SK-N-SH treated with all-trans-retinoic acid at 6 μM for 48 hours (cell line): ENCODE measurements around the gene NOXA1.

ENCODE experiments used
- ARNTL ChIP-seq: fragments of 450-650 bp; formaldehyde crosslinking; IDR thresholded peaks from 2 replicates; pipeline ENCODE4 v1.5.0; 2020; ENCODE audit warnings: low read depth, mild to moderate bottlenecking, moderate library complexity, borderline replicate concordance
- BACH2 ChIP-seq: fragments of 250-450 bp; sonication (Bioruptor Pico); IDR thresholded peaks from 2 replicates; pipeline ENCODE4 v1.9.0; 2021; ENCODE audit warnings: mild to moderate bottlenecking, borderline replicate concordance
- CSDC2 ChIP-seq: fragments of 250-450 bp; sonication (Bioruptor Pico); IDR thresholded peaks from 2 replicates; pipeline ENCODE4 v1.5.0; 2020; ENCODE audit warnings: mild to moderate bottlenecking, moderate library complexity
- OSR1 ChIP-seq: fragments of 250-450 bp; sonication (Bioruptor Pico); IDR thresholded peaks from 2 replicates; pipeline ENCODE4 v1.8.0; 2022; ENCODE audit warnings: moderate library complexity, mild to moderate bottlenecking, inconsistent platforms
- PPARA ChIP-seq: fragments of 250-450 bp; sonication (Bioruptor Pico); IDR thresholded peaks from 2 replicates; pipeline ENCODE4 v1.5.0; 2020; ENCODE audit warnings: mild to moderate bottlenecking, borderline replicate concordance
- RARB ChIP-seq: fragments of 250-450 bp; sonication (Bioruptor Pico); IDR thresholded peaks from 2 replicates; pipeline ENCODE4 v1.8.0; 2021; ENCODE audit warnings: mild to moderate bottlenecking, moderate library complexity
- TCF4 ChIP-seq: fragments of 250-450 bp; sonication (Bioruptor Pico); IDR thresholded peaks from 2 replicates; pipeline ENCODE4 v1.8.0; 2021; ENCODE audit warnings: mild to moderate bottlenecking, moderate library complexity, borderline replicate concordance
- ZFP3 ChIP-seq: fragments of 250-450 bp; sonication (Bioruptor Pico); IDR thresholded peaks from 2 replicates; pipeline ENCODE4 v1.5.0; 2020; ENCODE audit warnings: mild to moderate bottlenecking, moderate library complexity
- ZFP30 ChIP-seq: fragments of 450-650 bp; formaldehyde crosslinking; IDR thresholded peaks from 2 replicates; pipeline ENCODE4 v1.5.0; 2022; ENCODE audit warnings: mild to moderate bottlenecking, moderate library complexity
- ZNF70 ChIP-seq: fragments of 450-650 bp; formaldehyde crosslinking; IDR thresholded peaks from 2 replicates; pipeline ENCODE4 v1.5.0; 2020; ENCODE audit warnings: mild to moderate bottlenecking, moderate library complexity
- ZNF8 ChIP-seq: fragments of 450-650 bp; formaldehyde crosslinking; IDR thresholded peaks from 2 replicates; pipeline ENCODE4 v1.5.0; 2020; ENCODE audit warnings: mild to moderate bottlenecking, moderate library complexity
- TF ChIP-seq, protein P1 (sequence below): fragments of 250-450 bp; sonication (Bioruptor Pico); IDR thresholded peaks from 2 replicates; pipeline ENCODE4 v1.8.0; 2020; ENCODE audit warnings: mild to moderate bottlenecking, moderate library complexity, borderline replicate concordance
- TF ChIP-seq, protein P2 (sequence below): fragments of 250-450 bp; sonication (Bioruptor Pico); IDR thresholded peaks from 2 replicates; pipeline ENCODE4 v1.5.1; 2020; ENCODE audit warnings: low read depth, mild to moderate bottlenecking, moderate library complexity

DNA sequence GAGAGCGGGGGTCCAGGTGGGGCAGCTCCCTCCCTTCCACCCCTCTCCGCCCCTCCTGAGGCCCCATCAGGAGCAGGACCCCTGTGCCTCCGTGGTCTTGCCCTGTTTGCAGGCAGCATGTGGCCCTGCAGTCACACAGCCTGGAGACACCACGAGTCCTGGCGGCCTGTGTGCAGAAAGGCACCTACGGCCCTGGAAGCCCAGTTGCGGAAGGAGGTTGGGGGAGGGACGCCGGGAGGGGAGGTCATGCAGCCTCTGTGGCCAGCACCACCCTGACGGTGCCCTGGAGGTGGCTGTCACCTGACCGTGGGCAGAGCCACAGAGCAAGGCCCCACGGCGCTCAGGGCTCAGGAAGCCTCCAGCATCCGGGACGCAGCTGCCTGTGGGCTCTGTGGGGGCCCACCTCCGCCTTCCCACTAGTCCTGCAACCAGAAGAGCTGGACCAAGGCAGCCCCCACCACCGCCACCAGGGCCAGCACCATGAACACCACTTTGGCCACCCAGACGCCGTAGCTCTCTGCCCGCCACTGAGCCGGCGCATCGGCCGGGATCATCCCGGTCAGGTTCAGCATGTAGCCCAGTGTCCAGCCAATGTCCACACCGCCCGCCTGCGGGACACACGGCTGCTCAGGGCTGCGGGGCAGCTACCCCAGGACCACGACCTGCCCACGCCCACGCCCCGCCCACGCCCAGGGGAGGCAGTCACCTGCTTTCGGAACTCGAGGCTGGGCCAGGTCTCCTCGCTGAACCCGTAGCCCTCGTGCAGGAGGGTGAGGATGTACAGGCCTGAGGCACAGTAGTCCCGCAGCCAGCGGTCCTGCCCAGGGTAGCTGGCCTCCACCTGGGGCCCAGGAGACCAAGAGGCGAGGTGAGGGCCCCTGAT is 11.5 kb downstream of the NOXA1 start:
- TF ChIP-seq ZNF8 (CRISPR knock-in tag) = no peak
- TF ChIP-seq, protein P1, sequence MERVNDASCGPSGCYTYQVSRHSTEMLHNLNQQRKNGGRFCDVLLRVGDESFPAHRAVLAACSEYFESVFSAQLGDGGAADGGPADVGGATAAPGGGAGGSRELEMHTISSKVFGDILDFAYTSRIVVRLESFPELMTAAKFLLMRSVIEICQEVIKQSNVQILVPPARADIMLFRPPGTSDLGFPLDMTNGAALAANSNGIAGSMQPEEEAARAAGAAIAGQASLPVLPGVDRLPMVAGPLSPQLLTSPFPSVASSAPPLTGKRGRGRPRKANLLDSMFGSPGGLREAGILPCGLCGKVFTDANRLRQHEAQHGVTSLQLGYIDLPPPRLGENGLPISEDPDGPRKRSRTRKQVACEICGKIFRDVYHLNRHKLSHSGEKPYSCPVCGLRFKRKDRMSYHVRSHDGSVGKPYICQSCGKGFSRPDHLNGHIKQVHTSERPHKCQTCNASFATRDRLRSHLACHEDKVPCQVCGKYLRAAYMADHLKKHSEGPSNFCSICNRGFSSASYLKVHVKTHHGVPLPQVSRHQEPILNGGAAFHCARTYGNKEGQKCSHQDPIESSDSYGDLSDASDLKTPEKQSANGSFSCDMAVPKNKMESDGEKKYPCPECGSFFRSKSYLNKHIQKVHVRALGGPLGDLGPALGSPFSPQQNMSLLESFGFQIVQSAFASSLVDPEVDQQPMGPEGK (CRISPR knock-in tag) = no peak
- no peak for TF ChIP-seq ZNF70
- TF ChIP-seq PPARA (CRISPR knock-in tag) = no peak
- TF ChIP-seq, protein P2, sequence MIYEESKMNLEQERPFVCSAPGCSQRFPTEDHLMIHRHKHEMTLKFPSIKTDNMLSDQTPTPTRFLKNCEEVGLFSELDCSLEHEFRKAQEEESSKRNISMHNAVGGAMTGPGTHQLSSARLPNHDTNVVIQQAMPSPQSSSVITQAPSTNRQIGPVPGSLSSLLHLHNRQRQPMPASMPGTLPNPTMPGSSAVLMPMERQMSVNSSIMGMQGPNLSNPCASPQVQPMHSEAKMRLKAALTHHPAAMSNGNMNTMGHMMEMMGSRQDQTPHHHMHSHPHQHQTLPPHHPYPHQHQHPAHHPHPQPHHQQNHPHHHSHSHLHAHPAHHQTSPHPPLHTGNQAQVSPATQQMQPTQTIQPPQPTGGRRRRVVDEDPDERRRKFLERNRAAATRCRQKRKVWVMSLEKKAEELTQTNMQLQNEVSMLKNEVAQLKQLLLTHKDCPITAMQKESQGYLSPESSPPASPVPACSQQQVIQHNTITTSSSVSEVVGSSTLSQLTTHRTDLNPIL (CRISPR knock-in tag) = no peak
- no peak for TF ChIP-seq TCF4 (CRISPR knock-in tag)
- no peak for TF ChIP-seq BACH2
- no peak for TF ChIP-seq ZFP30 (CRISPR knock-in tag)
- no peak for TF ChIP-seq OSR1
- no peak for TF ChIP-seq RARB
- TF ChIP-seq CSDC2 = no peak
- TF ChIP-seq ZFP3 (CRISPR knock-in tag) = no peak
- TF ChIP-seq ARNTL (CRISPR knock-in tag) = no peak
